ENCODE data around the gene CDC45.

GRCh38 chr22:19515654-19516377 is 36.1 kb downstream of the CDC45 start:
- TF ChIP-seq CTCF (optimal IDR thresholded peaks at IDR 0.05 in 1 of 3, IDR thresholded peaks at IDR 0.05 in 1 of 3, conservative IDR thresholded peaks at IDR 0.05 in 1 of 3; ENCODE audit: extremely low read depth in 1 of 3, insufficient read depth in 2 of 3, low read length in 3 of 3) (no peak), EZH2 (IDR thresholded peaks at IDR 0.05; ENCODE audit: low read length) (no peak)
